SK-N-SH (cell line): Measurements from ENCODE around the gene ACSF3. TPM values are rescaled to one million over a fixed set of nuclear protein-coding genes. Genes with fewer than 3 reads are reported as not detected.
A peak's percentile ranks its signal among the peaks of the same experiment; 100 is the strongest.

Source experiments
- CTCF ChIA-PET: fragments of 300-600, 350-600 bp; formaldehyde crosslinking; extraction: SDS; loops from one replicate; lab custom pipeline; 2021; lab: Yijun Ruan, JAX
- POLR2A ChIA-PET: fragments of 350-600 bp; sonication (Branson Sonifier 250); formaldehyde crosslinking; extraction: SDS; loops from one replicate; lab custom pipeline; 2020; ENCODE audit warnings: antibody characterized with exemption, inconsistent platforms; lab: Yijun Ruan, JAX
- DNase-seq: peaks from one replicate; pipeline ENCODE4 v3.0.0; 2012
- H2AFZ ChIP-seq: fragments of 200-600 bp; sonication (generic); 2 replicates; pipeline ENCODE4 v1.8.1; 2016; ENCODE audit warnings: antibody characterized with exemption, mild to moderate bottlenecking, low read depth
- H3F3A ChIP-seq: fragments of 200-600 bp; sonication (generic); replicated peaks from 2 replicates; pipeline ENCODE3; 2016; ENCODE audit warnings: antibody characterized with exemption, mild to moderate bottlenecking; ENCODE audit not compliant: insufficient read depth
- H3K27ac ChIP-seq, 2 experiments: fragments of 200-500 bp in 1 of 2; fragments of 200-600 bp in 1 of 2; sonication (Bioruptor generic) in 1 of 2; sonication (generic), shearing (Covaris generic) in 1 of 2; 2 replicates each; pipeline versions ENCODE4 v1.5.1 to v1.6.1; 2014 to 2016; ENCODE audit warnings: low read depth in 2 of 2, inconsistent platforms in 1 of 2, low read length in 1 of 2, mild to moderate bottlenecking in 1 of 2, mixed read lengths in 1 of 2
- H3K27me3 ChIP-seq: fragments of 200-600 bp; sonication (generic), shearing (Covaris generic); 2 replicates; pipeline ENCODE4 v1.6.1; 2016; ENCODE audit warnings: mixed run types; ENCODE audit not compliant: insufficient read depth
- H3K36me3 ChIP-seq, 2 experiments: fragments of 200-500 bp in 1 of 2; fragments of 200-600 bp in 1 of 2; sonication (Bioruptor generic) in 1 of 2; sonication (generic) in 1 of 2; replicated peaks in 1 of 2; 2 replicates each; pipeline versions ENCODE3 to v1.5.1; 2014 to 2016; ENCODE audit warnings: low read length in 1 of 2, mild to moderate bottlenecking in 1 of 2; ENCODE audit not compliant: insufficient read depth in 2 of 2, control insufficient read depth in 1 of 2
- H3K4me1 ChIP-seq, 2 experiments: fragments of 200-500 bp in 1 of 2; fragments of 200-600 bp in 1 of 2; sonication (Bioruptor generic) in 1 of 2; sonication (generic), shearing (Covaris generic) in 1 of 2; 2 replicates each; pipeline versions ENCODE4 v1.5.1 to v1.6.1; 2014 to 2016; ENCODE audit warnings: low read depth in 1 of 2, low read length in 1 of 2, mixed run types in 1 of 2; ENCODE audit not compliant: insufficient read depth in 2 of 2, control insufficient read depth in 1 of 2
- H3K4me2 ChIP-seq: fragments of 200-600 bp; sonication (generic), shearing (Covaris generic); 2 replicates; pipeline ENCODE4 v1.6.1; 2017; ENCODE audit warnings: mixed run types
- H3K4me3 ChIP-seq, 2 experiments: fragments of 200-500 bp in 1 of 2; fragments of 200-600 bp in 1 of 2; sonication (Bioruptor generic) in 1 of 2; sonication (generic), shearing (Covaris generic) in 1 of 2; 2 replicates each; pipeline versions ENCODE4 v1.5.1 to v1.8.1; 2014 to 2016; ENCODE audit warnings: low read depth in 2 of 2, inconsistent platforms in 1 of 2, low read length in 1 of 2, mild to moderate bottlenecking in 1 of 2, mixed read lengths in 1 of 2, moderate library complexity in 1 of 2
- H3K79me2 ChIP-seq: fragments of 200-600 bp; sonication (generic); 2 replicates; pipeline ENCODE4 v1.8.1; 2017; ENCODE audit warnings: mild to moderate bottlenecking; ENCODE audit not compliant: insufficient read depth
- H3K9ac ChIP-seq: fragments of 200-600 bp; sonication (generic); 2 replicates; pipeline ENCODE4 v1.6.1; 2017; ENCODE audit warnings: mixed run types
- H3K9me2 ChIP-seq: fragments of 200-600 bp; sonication (generic); 2 replicates; pipeline ENCODE4 v1.6.1; 2017; ENCODE audit warnings: mixed run types
- H3K9me3 ChIP-seq: fragments of 200-600 bp; sonication (generic); 2 replicates; pipeline ENCODE4 v1.6.1; 2017; ENCODE audit warnings: mixed run types, mild to moderate bottlenecking, moderate library complexity
- H4K20me1 ChIP-seq: fragments of 200-600 bp; sonication (generic); 2 replicates; pipeline ENCODE4 v1.6.1; 2017; ENCODE audit warnings: mild to moderate bottlenecking, mixed run types; ENCODE audit not compliant: insufficient read depth
- EZH2phosphoT487 ChIP-seq: fragments of 200-600 bp; sonication (generic); IDR thresholded peaks from 2 replicates; pipeline ENCODE4 v1.6.1; 2017; ENCODE audit warnings: low read depth, mixed run types, mild to moderate bottlenecking, antibody characterized with exemption, moderate library complexity, borderline replicate concordance
- JUND ChIP-seq: IDR thresholded peaks from 2 replicates; pipeline ENCODE4 v1.4.0; 2012
- RFX5 ChIP-seq: IDR thresholded peaks from 2 replicates; pipeline ENCODE4 v1.6.1; 2012; ENCODE audit warnings: mild to moderate bottlenecking, improper control_type of control experiment, low read length
- TAF1 ChIP-seq: IDR thresholded peaks from 2 replicates; pipeline ENCODE4 v1.6.1; 2012; ENCODE audit warnings: low read depth, mild to moderate bottlenecking, low read length, moderate library complexity, borderline replicate concordance
- WGBS: methylation state at CpG from one replicate; pipeline ENCODE4 v1.1.6; 2017; ENCODE audit warnings: low lambda C conversion rate; 5-methylcytosine and 5-hydroxymethylcytosine counted together
- polyA plus RNA-seq, 3 experiments: library from polyadenylated mRNA; depleted of rRNA; stranded (reverse); fragments of >200 nt; gene quantifications; 2 replicates each; pipeline ENCODE4 v1.2.3, GENCODE V29; 2012
- TF ChIP-seq, protein P1 (sequence below): IDR thresholded peaks from 2 replicates; pipeline ENCODE4 v1.6.1; 2012; ENCODE audit warnings: mild to moderate bottlenecking, low read depth, low read length, moderate library complexity
- TF ChIP-seq, protein P2 (sequence below): fragments of 150-350 bp; IDR thresholded peaks from 2 replicates; pipeline ENCODE4 v1.6.1; 2017; ENCODE audit warnings: antibody characterized with exemption, low read length, low read depth, borderline replicate concordance

Gene ACSF3
- polyA plus RNA-seq, 1 of the 3 experiments (the other 2 are of a cell fraction) = 18.8 TPM

DNA sequence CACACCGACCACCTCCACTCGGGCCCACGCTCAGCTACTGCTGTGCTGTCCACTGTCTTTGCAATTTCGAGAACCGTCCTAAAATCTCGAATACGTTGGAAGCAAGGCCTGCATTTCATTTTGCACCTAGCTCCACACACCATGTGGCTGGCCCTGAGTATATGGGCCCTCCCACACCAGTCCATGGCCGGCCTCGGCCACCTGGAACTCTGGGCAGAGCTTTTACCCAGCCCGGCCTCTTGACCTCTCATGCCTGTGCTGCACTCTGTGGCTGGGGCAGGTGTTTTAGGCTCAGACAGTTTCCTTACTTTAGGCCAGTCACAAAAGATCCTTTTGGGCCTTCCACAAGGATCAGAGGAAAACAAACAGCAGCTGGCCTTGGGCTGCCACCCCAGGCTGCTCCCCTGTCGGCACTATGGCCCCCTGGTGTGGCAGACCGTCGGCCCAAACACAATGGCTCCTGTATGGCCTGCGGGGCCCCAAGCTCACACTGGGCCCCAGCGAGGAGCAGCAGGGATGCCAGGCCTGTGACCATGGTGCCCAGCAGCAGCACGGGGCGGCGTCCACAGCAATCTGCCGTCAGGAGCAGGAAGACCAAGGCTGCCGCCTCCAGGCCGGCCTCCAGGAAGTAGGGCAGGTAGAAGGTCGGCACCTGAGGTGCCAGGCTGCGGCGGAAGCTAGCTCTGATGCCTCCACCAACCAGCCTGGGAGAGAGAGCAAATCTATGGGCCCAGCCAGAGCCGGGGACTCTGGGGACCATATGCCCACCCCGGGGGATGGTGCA, 104.2 kb downstream of the ACSF3 start:
- H4K20me1 ChIP-seq = no peaks in the 10 kb centered on the region
- H3K27me3 ChIP-seq = peaks cover 23% of the 10 kb centered on the region
- H3K4me2 ChIP-seq = no peak overlapping the region
- no peak overlapping the region for H3K9ac ChIP-seq
- ChIA-PET POLR2A (interaction anchor here (0.5 kb wide), 1 partner anchor 20 kb away, joined by 3 read pairs; the partner anchor contains the start of gene ZNF778), CTCF (no interaction called here)
- H3K9me2 ChIP-seq = no peaks in the 10 kb centered on the region
- peaks cover 6% of the 10 kb centered on the region for H3F3A ChIP-seq
- H3K4me1 ChIP-seq = peaks cover 0 to 4% of the 10 kb centered on the region in 2 experiments; a peak in 1 of 4 replicates
- no peaks in the 10 kb centered on the region for H3K9me3 ChIP-seq
- DNase-seq = no peak
- no peak overlapping the region for H3K4me3 ChIP-seq
- H3K36me3 ChIP-seq = no peaks in the 10 kb centered on the region
- H3K79me2 ChIP-seq = no peaks in the 10 kb centered on the region
- TF ChIP-seq EZH2phosphoT487 = no peak
- TF ChIP-seq, protein P1, sequence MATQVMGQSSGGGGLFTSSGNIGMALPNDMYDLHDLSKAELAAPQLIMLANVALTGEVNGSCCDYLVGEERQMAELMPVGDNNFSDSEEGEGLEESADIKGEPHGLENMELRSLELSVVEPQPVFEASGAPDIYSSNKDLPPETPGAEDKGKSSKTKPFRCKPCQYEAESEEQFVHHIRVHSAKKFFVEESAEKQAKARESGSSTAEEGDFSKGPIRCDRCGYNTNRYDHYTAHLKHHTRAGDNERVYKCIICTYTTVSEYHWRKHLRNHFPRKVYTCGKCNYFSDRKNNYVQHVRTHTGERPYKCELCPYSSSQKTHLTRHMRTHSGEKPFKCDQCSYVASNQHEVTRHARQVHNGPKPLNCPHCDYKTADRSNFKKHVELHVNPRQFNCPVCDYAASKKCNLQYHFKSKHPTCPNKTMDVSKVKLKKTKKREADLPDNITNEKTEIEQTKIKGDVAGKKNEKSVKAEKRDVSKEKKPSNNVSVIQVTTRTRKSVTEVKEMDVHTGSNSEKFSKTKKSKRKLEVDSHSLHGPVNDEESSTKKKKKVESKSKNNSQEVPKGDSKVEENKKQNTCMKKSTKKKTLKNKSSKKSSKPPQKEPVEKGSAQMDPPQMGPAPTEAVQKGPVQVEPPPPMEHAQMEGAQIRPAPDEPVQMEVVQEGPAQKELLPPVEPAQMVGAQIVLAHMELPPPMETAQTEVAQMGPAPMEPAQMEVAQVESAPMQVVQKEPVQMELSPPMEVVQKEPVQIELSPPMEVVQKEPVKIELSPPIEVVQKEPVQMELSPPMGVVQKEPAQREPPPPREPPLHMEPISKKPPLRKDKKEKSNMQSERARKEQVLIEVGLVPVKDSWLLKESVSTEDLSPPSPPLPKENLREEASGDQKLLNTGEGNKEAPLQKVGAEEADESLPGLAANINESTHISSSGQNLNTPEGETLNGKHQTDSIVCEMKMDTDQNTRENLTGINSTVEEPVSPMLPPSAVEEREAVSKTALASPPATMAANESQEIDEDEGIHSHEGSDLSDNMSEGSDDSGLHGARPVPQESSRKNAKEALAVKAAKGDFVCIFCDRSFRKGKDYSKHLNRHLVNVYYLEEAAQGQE = no peak
- TF ChIP-seq, all 33 proteins: peak for 0
- 85% methylated on average over 13 of the region's 26 CpGs for WGBS
- H2AFZ ChIP-seq = no peak overlapping the region
- H3K27ac ChIP-seq = no peak overlapping the region

DNA sequence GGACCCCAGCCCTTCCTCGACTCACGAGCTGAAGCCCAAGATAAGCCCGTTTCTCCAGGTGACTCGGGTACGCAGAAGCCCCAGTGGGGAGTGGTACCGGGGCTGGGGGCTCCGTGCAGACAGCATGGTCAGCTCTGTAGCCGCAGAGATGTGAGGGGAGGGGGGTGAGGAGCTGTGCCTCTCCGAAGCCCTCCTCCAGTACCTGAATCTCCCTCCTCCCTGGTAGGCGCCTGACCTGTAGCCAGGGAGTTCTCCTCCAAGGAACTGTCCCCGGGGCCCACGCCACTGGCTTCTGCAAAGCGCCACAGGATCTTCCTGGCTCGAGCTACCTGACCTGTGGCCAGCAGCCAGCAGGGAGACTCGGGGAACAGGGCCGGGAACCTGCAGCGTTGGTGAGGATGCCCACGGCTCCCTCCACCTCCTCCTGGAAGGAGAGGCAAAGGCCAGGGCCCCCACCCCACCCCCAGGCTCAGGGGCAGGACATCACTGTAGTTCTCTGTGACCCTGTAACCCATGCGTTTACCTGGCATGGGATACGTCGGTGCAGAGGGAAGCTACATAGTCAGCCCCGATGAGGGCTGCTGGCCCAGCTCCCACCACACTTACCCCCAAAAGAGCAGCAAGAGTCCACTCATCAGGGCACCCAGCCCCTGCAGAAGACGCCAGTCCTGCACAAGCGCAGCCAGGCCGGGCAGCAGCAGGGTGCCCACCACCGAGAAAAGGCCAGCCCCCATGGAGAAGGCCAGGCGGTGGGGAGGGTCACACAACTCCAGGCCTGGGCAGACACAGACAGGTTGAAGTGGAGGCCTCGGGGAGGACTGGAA, 105.0 kb downstream of the ACSF3 start:
- DNase-seq = peak; percentile 25
- TF ChIP-seq RFX5 (no peak), TAF1 (no peak), JUND (no peak)
- TF ChIP-seq, protein P2, sequence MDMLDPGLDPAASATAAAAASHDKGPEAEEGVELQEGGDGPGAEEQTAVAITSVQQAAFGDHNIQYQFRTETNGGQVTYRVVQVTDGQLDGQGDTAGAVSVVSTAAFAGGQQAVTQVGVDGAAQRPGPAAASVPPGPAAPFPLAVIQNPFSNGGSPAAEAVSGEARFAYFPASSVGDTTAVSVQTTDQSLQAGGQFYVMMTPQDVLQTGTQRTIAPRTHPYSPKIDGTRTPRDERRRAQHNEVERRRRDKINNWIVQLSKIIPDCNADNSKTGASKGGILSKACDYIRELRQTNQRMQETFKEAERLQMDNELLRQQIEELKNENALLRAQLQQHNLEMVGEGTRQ = no peak

More for the DNA sequence above, 105.0 kb downstream of the ACSF3 start:
- POLR2A ChIA-PET = no interaction called here
- Histone ChIP-seq H2AFZ (no peak overlapping the region), H3K9ac (no peak overlapping the region), H3K79me2 (no peaks in the 10 kb centered on the region), H4K20me1 (no peaks in the 10 kb centered on the region), H3K4me3 (no peak overlapping the region), H3K9me3 (no peaks in the 10 kb centered on the region), H3F3A (peaks cover 14% of the 10 kb centered on the region), H3K9me2 (no peaks in the 10 kb centered on the region), H3K27me3 (peaks cover 31% of the 10 kb centered on the region), H3K4me2 (no peak overlapping the region), H3K4me1 (peaks cover 0 to under 1% of the 10 kb centered on the region in 2 experiments; a peak in 1 of 4 replicates), H3K27ac (no peak overlapping the region), H3K36me3 (no peaks in the 10 kb centered on the region)
- CTCF ChIA-PET = interaction anchor here (1.2 to 2.7 kb wide), 2 partner anchors 17 to 341 kb away, joined by 4 to 8 read pairs; partner anchors contain the start of genes GALNS and TRAPPC2L
- 59% methylated on average over 9 of the region's 28 CpGs for WGBS
